22Rv1 (cell line): Measurements from ENCODE around the gene ADAMTS8.
"Not testable (repeated sequence)": the region's sequence is repeated elsewhere in the genome, so short reads cannot be mapped to it uniquely, and the experiment has no call there.

ENCODE experiments used
- ZFX ChIP-seq: fragments of 450-650 bp; IDR thresholded peaks from 2 replicates; pipeline ENCODE4 v1.6.1; 2017; ENCODE audit warnings: antibody characterized with exemption, borderline replicate concordance
- TF ChIP-seq, protein P1 (sequence below): fragments of 450-650 bp; IDR thresholded peaks from 2 replicates; pipeline ENCODE4 v1.5.1; 2017; ENCODE audit warnings: mild to moderate bottlenecking

DNA sequence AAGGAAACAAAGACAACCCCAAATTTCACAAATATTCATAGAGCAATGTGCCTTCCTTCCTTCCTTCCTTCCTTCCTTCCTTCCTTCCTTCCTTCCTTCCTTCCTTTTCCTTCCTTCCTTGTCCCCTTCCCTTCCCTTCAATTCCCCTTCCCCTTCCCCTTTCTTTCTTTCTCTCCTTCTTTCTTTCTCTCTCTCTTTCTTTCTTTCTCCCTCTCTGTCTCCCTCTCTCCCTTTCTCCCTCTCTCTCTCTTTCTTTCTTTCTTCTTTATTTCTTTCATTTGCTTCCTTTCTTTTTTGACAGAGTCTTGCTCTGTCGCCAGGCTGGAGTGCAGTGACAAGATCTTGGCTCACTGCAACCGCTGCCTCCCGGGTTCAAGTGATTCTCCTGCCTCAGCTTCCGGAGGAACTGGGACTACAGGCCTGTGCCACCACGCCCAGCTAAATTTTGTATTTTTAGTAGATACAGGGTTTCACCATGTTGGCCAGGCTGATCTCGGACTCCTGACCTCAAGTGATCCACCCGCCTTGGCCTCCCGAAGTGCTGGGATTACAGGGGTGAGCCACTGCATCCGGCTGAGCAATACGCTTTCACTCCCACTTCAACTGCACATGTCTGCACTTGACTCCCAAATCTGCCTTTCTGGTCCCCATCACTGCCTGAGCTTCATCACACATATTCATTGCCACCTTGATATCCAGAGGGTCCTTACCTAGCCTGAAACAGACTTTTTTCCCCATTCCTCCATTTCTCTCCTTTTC lies 10.2 kb upstream of the ADAMTS8 start:
- TF ChIP-seq, protein P1, sequence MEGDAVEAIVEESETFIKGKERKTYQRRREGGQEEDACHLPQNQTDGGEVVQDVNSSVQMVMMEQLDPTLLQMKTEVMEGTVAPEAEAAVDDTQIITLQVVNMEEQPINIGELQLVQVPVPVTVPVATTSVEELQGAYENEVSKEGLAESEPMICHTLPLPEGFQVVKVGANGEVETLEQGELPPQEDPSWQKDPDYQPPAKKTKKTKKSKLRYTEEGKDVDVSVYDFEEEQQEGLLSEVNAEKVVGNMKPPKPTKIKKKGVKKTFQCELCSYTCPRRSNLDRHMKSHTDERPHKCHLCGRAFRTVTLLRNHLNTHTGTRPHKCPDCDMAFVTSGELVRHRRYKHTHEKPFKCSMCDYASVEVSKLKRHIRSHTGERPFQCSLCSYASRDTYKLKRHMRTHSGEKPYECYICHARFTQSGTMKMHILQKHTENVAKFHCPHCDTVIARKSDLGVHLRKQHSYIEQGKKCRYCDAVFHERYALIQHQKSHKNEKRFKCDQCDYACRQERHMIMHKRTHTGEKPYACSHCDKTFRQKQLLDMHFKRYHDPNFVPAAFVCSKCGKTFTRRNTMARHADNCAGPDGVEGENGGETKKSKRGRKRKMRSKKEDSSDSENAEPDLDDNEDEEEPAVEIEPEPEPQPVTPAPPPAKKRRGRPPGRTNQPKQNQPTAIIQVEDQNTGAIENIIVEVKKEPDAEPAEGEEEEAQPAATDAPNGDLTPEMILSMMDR, result not testable (repeated sequence)
- TF ChIP-seq ZFX, result not testable (repeated sequence)
